GM12874 (cell line): ENCODE results near the gene ECM2.

Experiments used
- TF ChIP-seq, protein P1 (sequence below): IDR thresholded peaks from 2 replicates; pipeline ENCODE4 v1.5.1; 2011; ENCODE audit warnings: low read depth, mild to moderate bottlenecking, control low read depth, low read length, moderate library complexity; ENCODE audit not compliant: insufficient read depth

ECM2 gene

GRCh38 chr9:92455217-92455616 lies 80.6 kb downstream of the ECM2 start:
- TF ChIP-seq, protein P1, sequence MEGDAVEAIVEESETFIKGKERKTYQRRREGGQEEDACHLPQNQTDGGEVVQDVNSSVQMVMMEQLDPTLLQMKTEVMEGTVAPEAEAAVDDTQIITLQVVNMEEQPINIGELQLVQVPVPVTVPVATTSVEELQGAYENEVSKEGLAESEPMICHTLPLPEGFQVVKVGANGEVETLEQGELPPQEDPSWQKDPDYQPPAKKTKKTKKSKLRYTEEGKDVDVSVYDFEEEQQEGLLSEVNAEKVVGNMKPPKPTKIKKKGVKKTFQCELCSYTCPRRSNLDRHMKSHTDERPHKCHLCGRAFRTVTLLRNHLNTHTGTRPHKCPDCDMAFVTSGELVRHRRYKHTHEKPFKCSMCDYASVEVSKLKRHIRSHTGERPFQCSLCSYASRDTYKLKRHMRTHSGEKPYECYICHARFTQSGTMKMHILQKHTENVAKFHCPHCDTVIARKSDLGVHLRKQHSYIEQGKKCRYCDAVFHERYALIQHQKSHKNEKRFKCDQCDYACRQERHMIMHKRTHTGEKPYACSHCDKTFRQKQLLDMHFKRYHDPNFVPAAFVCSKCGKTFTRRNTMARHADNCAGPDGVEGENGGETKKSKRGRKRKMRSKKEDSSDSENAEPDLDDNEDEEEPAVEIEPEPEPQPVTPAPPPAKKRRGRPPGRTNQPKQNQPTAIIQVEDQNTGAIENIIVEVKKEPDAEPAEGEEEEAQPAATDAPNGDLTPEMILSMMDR: peak; percentile 49

- TF ChIP-seq, protein P1: no peak
Measured at GRCh38 chr9:92446536-92446935, 89.3 kb downstream of the ECM2 start.
